ENCODE measurements around the gene CTNNB1. TPM values are rescaled to one million over a fixed set of nuclear protein-coding genes. Genes with fewer than 3 reads are reported as not detected.

The CTNNB1 gene
- total RNA-seq, result 100 to 1,000 TPM; 433 to 546 (median 509) TPM

- Histone ChIP-seq H3K36me3 (no peaks in the 10 kb centered on the region), H3K27me3 (no peaks in the 10 kb centered on the region), H3K4me3 (peak within 1 kb of the TSS; percentile 77 to 98 (median 94)), H3K9me3 (no peaks in the 10 kb centered on the region), H3K4me1 (peaks cover 0 to 26% (median 9%) of the 10 kb centered on the region in 4 donors), H3K27ac (peak within 1 kb of the TSS; percentile 97 to 99 (median 98))
- peak; percentile 92 to 97 (median 96) for DNase-seq
- peak in 4 of 6 experiments; percentile 5 to 48 (median 43) for TF ChIP-seq CTCF (IDR thresholded peaks at IDR 0.05)
- peak; percentile 99 for TF ChIP-seq POLR2A (IDR thresholded peaks at IDR 0.05)
Measured at GRCh38 chr3:41198950-41199865, at the start of gene CTNNB1. Gene CTNNB1 (plus strand): TSS chr3:41199505. CDS start chr3:41224069, 24,564 bp downstream.

GRCh38 chr3:41155834-41156233, 43.5 kb upstream of the CTNNB1 start:
- Histone ChIP-seq H3K27ac (no peak overlapping the region), H3K4me1 (peaks cover 0 to 4% (median 2%) of the 10 kb centered on the region in 4 donors), H3K4me3 (no peak overlapping the region), H3K9me3 (no peaks in the 10 kb centered on the region), H3K36me3 (no peaks in the 10 kb centered on the region), H3K27me3 (no peaks in the 10 kb centered on the region)
- no peak for TF ChIP-seq POLR2A (IDR thresholded peaks at IDR 0.05)
- TF ChIP-seq CTCF (IDR thresholded peaks at IDR 0.05), result no peak
- no peak for DNase-seq

DNA sequence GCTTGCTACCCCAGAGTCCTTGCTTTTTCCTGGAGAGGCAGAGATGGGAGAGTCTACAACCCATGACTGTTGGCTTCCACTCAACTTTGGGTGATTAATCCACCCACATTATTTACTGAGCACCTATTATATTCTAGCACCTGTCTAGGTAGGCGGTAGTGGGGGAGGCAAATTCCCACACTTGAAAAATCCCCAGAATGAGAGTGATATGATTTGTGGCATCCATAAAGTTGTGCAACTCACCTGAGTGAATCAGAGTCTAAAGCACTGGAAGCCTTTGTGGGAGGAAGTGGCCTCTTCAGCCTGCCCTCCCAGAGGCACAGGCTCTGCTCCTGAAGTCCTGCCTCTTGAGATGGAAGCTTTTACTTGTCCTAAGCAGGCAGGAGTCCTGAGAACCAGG, 40.4 kb upstream of the CTNNB1 start:
- DNase-seq, result peak in 1 of 3 donors; percentile 75
- Histone ChIP-seq H3K4me3 (no peak overlapping the region), H3K27me3 (no peaks in the 10 kb centered on the region), H3K4me1 (peaks cover 0 to 4% (median 2%) of the 10 kb centered on the region in 4 donors), H3K27ac (peak overlapping the region in 3 of 4 donors; percentile 62 to 95 (median 79)), H3K9me3 (no peaks in the 10 kb centered on the region), H3K36me3 (no peaks in the 10 kb centered on the region)
- TF ChIP-seq POLR2A (IDR thresholded peaks at IDR 0.05), result peak; percentile 20 to 73
- no peak for TF ChIP-seq CTCF (IDR thresholded peaks at IDR 0.05)

DNA sequence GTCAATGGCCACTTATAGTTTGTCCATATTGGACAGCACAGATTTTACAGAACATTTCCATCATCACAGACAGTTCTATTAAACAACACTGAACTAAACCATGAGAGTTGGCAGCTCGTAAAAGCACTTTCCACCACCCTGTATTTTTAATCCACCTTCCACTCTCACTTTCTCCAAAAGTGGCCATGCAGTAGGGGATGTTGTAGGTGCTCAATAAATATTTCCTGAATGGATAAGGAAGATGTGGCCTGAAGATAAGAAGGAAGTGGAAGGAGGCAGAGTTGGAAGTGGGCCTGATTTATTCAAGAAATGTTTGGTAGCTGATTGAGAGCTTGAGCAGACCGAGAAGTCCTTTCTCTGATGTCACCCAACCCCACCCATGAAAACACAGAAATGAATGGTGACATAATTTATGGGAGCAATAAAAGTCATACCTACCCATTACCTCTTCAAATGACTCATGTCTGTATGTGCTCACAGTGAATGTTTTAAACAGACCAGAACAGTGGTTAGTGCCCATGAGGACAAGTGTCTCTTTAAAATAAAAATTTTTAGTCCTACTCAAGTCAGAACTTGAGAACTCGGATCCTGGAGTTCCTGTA, 39.6 kb upstream of the CTNNB1 start:
- no peak for TF ChIP-seq CTCF (IDR thresholded peaks at IDR 0.05)
- TF ChIP-seq POLR2A (IDR thresholded peaks at IDR 0.05), result peak in 1 of 2 donors; percentile 43
- peak overlapping the region in 3 of 4 donors; percentile 62 to 95 (median 79) for H3K27ac ChIP-seq

DNA sequence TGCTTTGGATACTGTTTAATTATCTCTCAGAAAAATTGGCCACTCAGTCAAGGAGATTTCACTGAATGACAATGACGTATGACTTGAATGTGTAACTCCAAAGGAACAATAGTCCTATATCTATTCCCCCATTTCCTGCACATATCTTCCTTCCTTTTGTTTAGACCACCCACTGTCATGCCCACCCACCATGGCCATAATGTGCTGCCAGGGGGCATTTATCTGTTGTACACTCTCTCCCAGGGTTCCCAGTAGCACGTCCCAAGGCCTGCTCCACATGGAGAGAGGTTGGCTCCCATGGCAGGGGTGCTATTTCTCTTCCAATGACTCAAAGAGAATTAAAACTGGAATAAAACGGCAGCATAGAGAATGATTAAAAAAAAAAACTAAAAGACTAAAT, 36.8 kb upstream of the CTNNB1 start:
- Histone ChIP-seq H3K4me1 (peaks cover 0 to 4% (median 2%) of the 10 kb centered on the region in 4 donors), H3K4me3 (no peak overlapping the region), H3K36me3 (no peaks in the 10 kb centered on the region), H3K27me3 (no peaks in the 10 kb centered on the region), H3K9me3 (no peaks in the 10 kb centered on the region), H3K27ac (no peak overlapping the region)
- DNase-seq, result no peak
- TF ChIP-seq POLR2A (IDR thresholded peaks at IDR 0.05) (no peak), CTCF (IDR thresholded peaks at IDR 0.05) (no peak)

More for the DNA sequence above, 39.6 kb upstream of the CTNNB1 start:
- H3K27me3 ChIP-seq, result no peaks in the 10 kb centered on the region
- DNase-seq, result no peak
- no peak overlapping the region for H3K4me3 ChIP-seq
- no peaks in the 10 kb centered on the region for H3K9me3 ChIP-seq
- no peaks in the 10 kb centered on the region for H3K36me3 ChIP-seq
- H3K4me1 ChIP-seq, result peaks cover 0 to 4% (median 2%) of the 10 kb centered on the region in 4 donors

All from Peyer's patch (tissue), 4 donors.